Cardiac septum (tissue), 1 donor: ENCODE results near the gene MLEC. TPM values are rescaled to one million over a fixed set of nuclear protein-coding genes. Genes with fewer than 3 reads are reported as not detected.

Experiments used
- DNase-seq: peaks from one replicate; pipeline ENCODE4 v3.0.0-alpha.2; 2020; ENCODE audit warnings: low spot score
- intact Hi-C: fragments of 100-400 bp; cut with DNase I; formaldehyde crosslinking; loops from one replicate; pipeline ENCODE4 v1.14.0; 2022
- long read RNA-seq: library from polyadenylated mRNA; unstranded; transcript quantifications from one replicate; pipeline ENCODE4 v2.0.0, GENCODE V29; 2021
- total RNA-seq: library from RNA; stranded (reverse); fragmentation: NEBNext Ultra II Directional; extraction: Animal tissue kit (Norgen Biotek cat#: 25700); gene quantifications from one replicate; pipeline ENCODE4 v1.2.1, GENCODE V29; 2021
- donor health status: DM: no; HTN: no; CAD: no.

Gene MLEC, protein sequence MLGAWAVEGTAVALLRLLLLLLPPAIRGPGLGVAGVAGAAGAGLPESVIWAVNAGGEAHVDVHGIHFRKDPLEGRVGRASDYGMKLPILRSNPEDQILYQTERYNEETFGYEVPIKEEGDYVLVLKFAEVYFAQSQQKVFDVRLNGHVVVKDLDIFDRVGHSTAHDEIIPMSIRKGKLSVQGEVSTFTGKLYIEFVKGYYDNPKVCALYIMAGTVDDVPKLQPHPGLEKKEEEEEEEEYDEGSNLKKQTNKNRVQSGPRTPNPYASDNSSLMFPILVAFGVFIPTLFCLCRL
- 103 TPM for total RNA-seq
- long read RNA-seq, full-length matches to known transcripts = 88 of 172 reads
- long read RNA-seq, partial matches to known transcripts = 70 of 172 reads
- long read RNA-seq, other reads (novel, unspliced or antisense) = 14 of 172 reads

- intact Hi-C loops = loop anchor here (2.0 kb wide), 2 partner anchors 24 to 38 kb away; partner anchors contain the start of gene UNC119B
Measured at GRCh38 chr12:120686690-120687577, at the start of gene MLEC. Gene MLEC, plus strand, starts transcription at chr12:120687149. Its CDS starts 148 bp downstream, at chr12:120687297.

DNA sequence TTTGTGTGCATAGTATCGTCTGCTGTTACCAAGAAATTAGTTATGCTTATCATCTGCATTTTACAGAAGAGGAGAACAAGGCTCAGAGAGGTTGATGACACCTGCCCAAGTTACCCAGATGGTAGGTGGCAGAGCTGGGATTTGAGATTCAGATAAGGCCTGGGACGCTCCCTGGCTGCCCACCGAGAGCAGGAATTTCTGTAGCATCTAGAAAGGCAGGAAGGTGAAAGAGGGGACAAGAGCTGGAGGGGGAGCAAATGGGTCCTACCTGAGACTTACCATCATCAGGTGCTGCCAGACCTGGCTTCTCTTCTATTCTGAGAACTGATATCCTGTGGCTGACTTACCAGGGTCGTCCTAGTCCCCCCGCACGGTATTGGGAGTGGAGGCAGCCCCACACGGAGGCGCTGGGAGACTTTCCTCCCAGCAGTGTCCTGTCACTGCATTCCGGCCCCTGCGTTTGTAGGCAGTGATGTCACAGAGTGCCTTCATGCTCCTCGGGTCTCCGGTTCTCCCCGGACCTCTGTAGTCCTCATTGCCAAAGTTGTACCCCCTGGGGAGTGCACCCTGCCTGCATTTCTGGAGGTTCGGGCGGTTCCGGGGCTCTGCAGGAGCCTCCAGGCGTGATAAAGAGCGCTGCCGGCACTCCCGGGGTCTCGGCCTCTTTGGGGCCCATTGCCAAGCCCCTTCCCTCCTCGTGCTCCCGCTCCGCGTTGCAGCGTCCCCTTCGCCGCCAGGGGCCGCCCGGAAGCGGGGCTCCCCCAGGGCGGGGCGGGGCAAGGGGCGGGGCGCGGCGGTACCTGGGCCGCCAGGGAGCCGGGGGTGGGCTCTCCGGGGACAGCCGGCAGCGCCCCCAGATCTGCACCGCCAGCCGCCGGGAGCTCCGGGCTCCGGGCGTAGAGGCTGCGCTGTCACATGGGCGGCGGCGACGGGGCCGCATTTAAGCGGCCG is 46.9 kb upstream of the MLEC start, which contains the start of gene CABP1:
Gene CABP1, plus strand, starts transcription at position 856 of the 951 bp plus-strand sequence. Its CDS starts 60 bp downstream, at position 916.
- DNase-seq = no peak
- intact Hi-C loops = no loop called here

More at GRCh38 chr12:120686690-120687577, at the start of gene MLEC:
- DNase-seq = peak; percentile 99

- intact Hi-C loops = no loop called here
- DNase-seq = no peak
Measured at GRCh38 chr12:120640861-120641833, 45.8 kb upstream of the MLEC start.

DNA sequence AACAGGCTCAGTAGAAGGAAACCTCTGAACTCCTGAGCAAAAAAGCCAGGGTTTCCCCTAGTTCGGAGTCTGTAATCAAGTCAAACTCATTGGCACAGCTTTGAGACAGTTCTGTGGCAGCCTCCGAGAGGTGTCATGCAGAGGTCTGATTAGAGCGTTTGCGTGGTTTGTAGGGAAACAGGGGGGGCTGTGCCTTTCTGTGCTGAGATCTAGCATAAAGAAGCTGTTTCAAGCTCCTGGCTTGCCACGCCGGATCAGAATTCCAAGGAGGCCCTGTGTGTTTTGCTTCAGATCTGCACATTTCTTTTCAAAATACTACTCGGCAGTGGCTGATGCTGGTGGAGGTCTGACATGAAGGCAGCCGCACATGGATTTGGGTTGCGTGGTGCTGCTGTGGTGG is 44.8 kb upstream of the MLEC start:
- intact Hi-C loops = no loop called here
- DNase-seq = no peak

DNA sequence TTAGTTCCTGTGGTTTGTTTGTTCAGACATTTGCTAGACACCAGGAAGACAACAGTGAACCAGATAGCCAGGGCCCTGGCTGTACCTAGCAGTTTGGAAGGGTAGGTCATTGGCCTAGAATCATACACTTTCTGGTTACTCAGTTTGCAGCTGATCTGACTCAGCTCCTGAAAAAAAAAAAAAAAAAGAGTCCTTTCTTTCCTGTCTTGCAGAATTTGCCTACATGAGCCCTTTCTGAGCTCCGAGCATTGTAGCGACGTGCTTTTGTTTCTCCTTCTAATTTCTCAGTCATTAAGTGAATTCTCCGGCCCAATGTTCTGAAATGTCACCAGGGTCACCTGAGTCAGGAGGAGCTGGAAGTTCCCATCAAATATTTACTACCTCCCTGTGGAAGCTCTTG is 44.1 kb upstream of the MLEC start:
- DNase-seq = no peak
- intact Hi-C loops = no loop called here

- DNase-seq = no peak
- intact Hi-C loops = no loop called here
Measured at GRCh38 chr12:120643574-120643973, 43.4 kb upstream of the MLEC start.

GRCh38 chr12:120646044-120646443 is 40.9 kb upstream of the MLEC start:
- intact Hi-C loops = loop anchor here (5.0 kb wide), 2 partner anchors 64 to 326 kb away; partner anchors contain the start of gene POP5
- no peak for DNase-seq

DNA sequence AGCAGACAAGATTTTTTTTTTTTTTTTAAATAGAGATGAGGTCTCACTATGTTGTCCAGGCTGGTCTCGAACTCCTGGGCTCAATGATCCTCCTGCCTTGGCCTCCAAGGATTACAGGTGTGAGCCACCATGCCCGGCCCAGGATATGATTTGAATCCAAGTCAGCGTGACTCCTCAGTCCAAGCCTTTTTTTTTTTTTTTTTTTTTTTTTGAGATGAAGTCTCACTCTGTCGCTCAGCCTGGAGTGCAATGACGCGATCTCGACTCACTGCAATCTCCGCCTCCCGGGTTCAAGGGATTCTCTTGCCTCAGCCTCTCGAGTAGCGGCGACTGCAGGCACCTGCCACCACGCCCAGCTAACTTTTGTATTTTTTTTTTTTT is 39.6 kb upstream of the MLEC start:
- intact Hi-C loops = loop anchor here (1.0 to 5.0 kb wide), 3 partner anchors 65 to 325 kb away; partner anchors contain the start of gene POP5
- no peak for DNase-seq

DNA sequence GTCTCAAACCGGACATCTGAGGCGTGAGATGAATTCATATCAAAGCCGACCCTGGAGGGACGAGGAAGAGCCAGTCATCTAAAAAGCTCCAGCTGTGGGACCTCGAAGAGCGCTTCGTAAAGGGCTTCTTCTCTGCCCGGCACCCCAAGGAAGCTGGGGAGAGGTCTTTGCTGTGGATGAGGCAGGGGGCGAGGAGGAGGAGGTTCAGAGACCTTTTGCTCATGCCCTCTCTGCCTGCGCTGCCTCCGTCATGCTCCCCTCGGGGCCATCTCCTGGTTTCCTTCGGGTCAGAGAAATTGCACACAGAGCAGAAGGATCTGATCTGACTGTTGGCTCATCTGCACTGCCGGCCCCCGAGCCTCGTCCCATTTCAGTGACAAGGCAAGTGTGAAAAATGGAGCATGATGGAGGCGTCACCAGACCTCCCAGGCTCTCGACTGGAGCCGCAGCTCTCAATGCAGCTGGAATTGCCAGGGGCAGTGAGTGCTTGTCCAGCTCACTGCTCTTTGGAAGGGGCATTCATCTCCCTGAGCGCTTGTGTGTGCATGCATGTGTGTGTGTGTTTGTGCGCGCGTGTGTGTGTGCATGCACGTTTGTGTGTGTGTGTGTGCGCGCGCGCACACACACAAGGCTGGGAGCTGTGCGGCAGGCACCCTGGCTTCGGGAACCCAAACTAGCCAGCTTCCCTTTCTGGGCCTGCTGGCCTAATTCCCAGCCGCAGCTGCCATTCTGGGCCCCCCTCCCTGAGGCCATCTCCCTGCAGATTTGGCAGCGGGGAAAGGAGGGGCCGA is 37.3 kb upstream of the MLEC start:
- intact Hi-C loops = loop anchor here (2.0 to 5.0 kb wide), 3 partner anchors 37 to 323 kb away; partner anchors contain the start of genes MLEC and POP5
- no peak for DNase-seq

- intact Hi-C loops = no loop called here
Measured at GRCh38 chr12:120650233-120650690, 36.7 kb upstream of the MLEC start.

GRCh38 chr12:120651821-120652220 is 35.1 kb upstream of the MLEC start:
- intact Hi-C loops = no loop called here
- DNase-seq = no peak

More at GRCh38 chr12:120650233-120650690, 36.7 kb upstream of the MLEC start:
- no peak for DNase-seq

DNA sequence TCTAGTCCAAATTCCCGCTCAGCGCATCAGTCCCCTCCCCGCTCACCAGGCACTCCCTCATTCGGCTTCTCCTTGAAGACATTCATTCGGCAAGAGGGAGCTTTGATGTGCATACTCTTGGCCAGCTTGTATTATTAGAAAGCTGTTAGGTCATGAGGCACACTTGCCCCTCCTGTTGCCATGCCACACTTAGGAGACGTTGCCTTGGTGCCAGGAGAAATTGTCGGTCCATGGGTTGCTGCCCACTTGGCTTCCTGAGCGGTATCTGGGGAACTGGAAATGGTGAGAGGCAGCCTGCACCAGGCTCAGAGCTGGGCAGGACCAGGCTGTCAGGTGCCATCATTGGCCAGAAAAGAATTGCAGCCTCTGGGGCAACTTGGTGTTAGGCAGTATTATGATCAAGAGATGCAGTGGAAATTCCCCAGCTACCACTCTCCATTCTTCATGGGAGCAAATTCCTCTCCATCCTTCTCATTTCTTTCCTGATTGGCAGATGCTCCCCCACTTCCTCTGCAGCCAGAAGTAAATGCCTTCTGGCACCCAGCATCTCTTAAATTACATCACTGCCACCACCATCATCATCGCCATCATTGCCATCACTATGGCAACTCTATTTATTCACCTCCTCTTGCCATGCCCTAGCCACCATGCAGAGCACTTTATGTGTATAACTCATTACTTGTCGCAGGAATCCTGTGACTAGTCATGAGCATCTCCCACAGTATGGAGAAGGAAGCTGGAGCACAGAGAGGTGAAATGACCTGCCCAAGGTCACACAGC is 34.1 kb upstream of the MLEC start:
- intact Hi-C loops = no loop called here
- DNase-seq = no peak

DNA sequence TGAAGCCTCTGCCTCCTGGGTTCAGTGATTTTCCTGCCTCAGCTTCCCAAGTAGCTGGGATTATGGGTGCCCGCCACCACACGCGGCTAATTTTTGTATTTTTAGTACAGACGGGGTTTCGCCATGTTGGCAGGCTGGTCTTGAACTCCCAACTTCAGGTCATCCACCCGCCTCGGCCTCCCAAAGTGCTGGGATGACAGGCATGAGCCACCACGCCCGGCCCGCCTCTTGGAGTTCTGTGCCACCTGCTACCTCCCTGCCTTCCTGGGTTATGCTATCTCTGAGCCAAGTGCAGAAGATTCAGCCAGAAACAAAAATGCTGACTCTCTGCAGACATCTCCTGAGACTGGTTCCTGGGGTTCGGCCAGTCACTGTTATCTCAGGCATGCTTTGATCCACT is 33.3 kb upstream of the MLEC start:
- intact Hi-C loops = no loop called here
- DNase-seq = no peak

GRCh38 chr12:120654656-120655055 is 32.3 kb upstream of the MLEC start:
- DNase-seq = peak; percentile 88
- intact Hi-C loops = no loop called here

- no peak for DNase-seq
- intact Hi-C loops = no loop called here
Measured at GRCh38 chr12:120656008-120656407, 30.9 kb upstream of the MLEC start.
